ACC112 (cell line): ENCODE measurements around the gene AGO3.
"Not testable (repeated sequence)": the region's sequence is repeated elsewhere in the genome, so short reads cannot be mapped to it uniquely, and the experiment has no call there.

Source experiments
- H2AFZ ChIP-seq: fragments of 200-600 bp; sonication (generic); one replicate; pipeline ENCODE4 v1.6.0; 2017; ENCODE audit warnings: antibody characterized with exemption, low read length; ENCODE audit not compliant: unreplicated experiment
- H3K27ac ChIP-seq: fragments of 200-600 bp; sonication (generic); 2 replicates; pipeline ENCODE4 v1.5.1; 2014; ENCODE audit warnings: low read depth, mild to moderate bottlenecking, antibody characterized with exemption, low read length, moderate library complexity
- H3K27me3 ChIP-seq: fragments of 200-600 bp; sonication (generic); 2 replicates; pipeline ENCODE4 v1.6.1; 2014; ENCODE audit warnings: mild to moderate bottlenecking, antibody characterized with exemption, low read length, moderate library complexity, mixed read lengths; ENCODE audit not compliant: insufficient read depth
- H3K36me3 ChIP-seq: fragments of 200-600 bp; sonication (generic); 2 replicates; pipeline ENCODE4 v1.6.1; 2016; ENCODE audit warnings: mild to moderate bottlenecking, antibody characterized with exemption, low read length, moderate library complexity, mixed read lengths; ENCODE audit not compliant: insufficient read depth
- H3K4me1 ChIP-seq: fragments of 200-600 bp; sonication (generic); one replicate; pipeline ENCODE4 v1.6.1; 2016; ENCODE audit warnings: low read length, mixed read lengths; ENCODE audit not compliant: insufficient read depth, unreplicated experiment, control insufficient read depth
- H3K4me3 ChIP-seq: fragments of 200-600 bp; sonication (generic); 2 replicates; pipeline ENCODE4 v1.5.1; 2014; ENCODE audit warnings: mild to moderate bottlenecking, low read depth, low read length
- H3K79me2 ChIP-seq: fragments of 200-600 bp; sonication (generic); one replicate; pipeline ENCODE4 v1.6.0; 2016; ENCODE audit warnings: low read length; ENCODE audit not compliant: control insufficient read depth, unreplicated experiment, insufficient read depth

AGO3 gene

DNA sequence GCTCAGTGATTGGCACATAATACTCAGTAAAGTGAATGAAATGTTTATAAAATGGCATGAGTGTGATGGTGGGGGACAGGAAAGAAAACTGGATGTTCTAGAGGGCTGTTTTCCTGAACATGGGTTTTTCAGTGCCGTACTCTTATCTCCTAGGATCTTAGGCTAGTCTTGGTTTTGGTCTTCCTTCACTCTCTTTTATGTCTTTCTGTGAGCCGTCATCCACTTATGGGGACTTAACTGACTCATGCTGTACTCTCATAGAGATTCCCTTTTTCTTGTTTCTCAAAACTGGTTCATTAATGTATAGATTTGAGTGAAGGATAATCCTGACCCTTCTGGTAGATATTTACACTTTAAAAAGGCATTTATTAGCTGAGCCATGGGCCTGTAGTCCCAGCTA is 16.6 kb downstream of the AGO3 start:
- H3K4me1 ChIP-seq = no peaks in the 10 kb centered on the region
- H3K27me3 ChIP-seq = no peaks in the 10 kb centered on the region
- H3K36me3 ChIP-seq = no peaks in the 10 kb centered on the region
- H3K4me3 ChIP-seq = no peak overlapping the region
- peaks cover 23% of the 10 kb centered on the region for H3K79me2 ChIP-seq
- H3K27ac ChIP-seq = no peak overlapping the region
- no peak overlapping the region for H2AFZ ChIP-seq

GRCh38 chr1:35958558-35958957 is 27.7 kb downstream of the AGO3 start:
- Histone ChIP-seq H3K36me3 (no peaks in the 10 kb centered on the region), H3K79me2 (peaks cover 4% of the 10 kb centered on the region), H2AFZ (no peak overlapping the region), H3K4me3 (no peak overlapping the region), H3K27me3 (no peaks in the 10 kb centered on the region), H3K4me1 (no peaks in the 10 kb centered on the region), H3K27ac (no peak overlapping the region)

DNA sequence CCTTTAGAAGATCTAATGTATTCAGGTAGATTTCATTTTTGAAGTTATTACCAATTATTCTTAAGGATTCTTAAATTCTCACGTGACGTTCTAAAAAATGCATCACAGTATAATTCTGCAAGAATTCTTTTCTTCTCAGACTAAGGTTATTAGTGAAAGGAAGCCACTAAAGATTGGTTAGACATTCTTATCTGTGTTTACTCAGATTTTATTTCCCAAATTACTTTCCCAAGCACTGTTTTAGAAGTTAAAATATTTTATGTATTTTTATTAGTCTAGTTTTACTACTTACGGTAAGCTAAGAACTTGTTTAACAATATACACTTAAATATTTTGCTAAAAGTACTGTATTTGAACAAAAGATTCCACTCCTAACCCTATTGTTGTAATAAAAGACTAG is 28.4 kb downstream of the AGO3 start:
- Histone ChIP-seq H3K36me3 (no peaks in the 10 kb centered on the region), H3K4me1 (no peaks in the 10 kb centered on the region), H2AFZ (no peak overlapping the region), H3K27me3 (no peaks in the 10 kb centered on the region), H3K27ac (no peak overlapping the region), H3K4me3 (no peak overlapping the region), H3K79me2 (peaks cover 4% of the 10 kb centered on the region)

DNA sequence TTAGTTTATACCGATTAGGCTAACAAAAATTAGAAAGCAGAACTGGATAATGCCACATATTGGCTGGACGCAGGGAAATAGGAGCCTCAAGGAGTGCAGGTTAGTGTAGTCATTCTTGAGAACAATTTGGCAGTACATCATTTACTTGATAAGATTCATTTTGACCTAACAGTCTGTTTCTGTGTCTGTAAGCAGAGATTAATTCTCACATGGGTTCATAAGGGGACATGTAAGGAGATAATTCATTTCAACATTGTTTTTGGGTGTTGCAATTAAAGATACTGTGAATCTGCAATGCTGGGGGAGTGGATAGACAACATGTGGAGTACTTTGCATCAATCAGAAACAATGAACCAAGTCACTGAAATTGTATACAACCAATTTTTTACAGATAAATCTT is 32.0 kb downstream of the AGO3 start:
- H3K79me2 ChIP-seq = peaks cover 4% of the 10 kb centered on the region
- no peak overlapping the region for H3K27ac ChIP-seq
- H3K4me1 ChIP-seq = no peaks in the 10 kb centered on the region
- no peak overlapping the region for H2AFZ ChIP-seq
- no peaks in the 10 kb centered on the region for H3K27me3 ChIP-seq
- H3K4me3 ChIP-seq = no peak overlapping the region
- no peaks in the 10 kb centered on the region for H3K36me3 ChIP-seq

GRCh38 chr1:35964277-35964676 is 33.4 kb downstream of the AGO3 start:
- H3K4me1 ChIP-seq, H3K27me3 ChIP-seq, H3K36me3 ChIP-seq, H2AFZ ChIP-seq, H3K27ac ChIP-seq, H3K4me3 ChIP-seq, H3K79me2 ChIP-seq: not testable (repeated sequence)

DNA sequence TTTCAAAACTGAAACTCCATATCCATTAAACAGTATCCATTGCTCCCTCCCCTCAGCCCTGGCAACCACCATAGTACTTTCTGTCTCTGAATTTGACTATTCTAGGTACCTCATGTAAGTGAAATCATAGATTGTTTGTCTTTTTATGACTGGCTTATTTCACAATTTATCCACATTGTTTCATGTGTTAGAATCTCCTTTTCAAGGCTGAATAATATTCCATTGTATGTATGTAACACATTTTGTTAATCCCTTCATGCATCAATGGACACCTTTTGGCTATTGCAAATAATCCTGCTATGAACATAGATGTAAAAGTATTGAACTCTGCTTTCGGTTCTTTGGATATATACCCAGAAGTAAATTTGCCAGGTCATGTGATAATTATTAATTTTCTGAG is 37.5 kb downstream of the AGO3 start:
- H3K36me3 ChIP-seq = peaks cover 9% of the 10 kb centered on the region; the same call in 1 of the 2 replicates

DNA sequence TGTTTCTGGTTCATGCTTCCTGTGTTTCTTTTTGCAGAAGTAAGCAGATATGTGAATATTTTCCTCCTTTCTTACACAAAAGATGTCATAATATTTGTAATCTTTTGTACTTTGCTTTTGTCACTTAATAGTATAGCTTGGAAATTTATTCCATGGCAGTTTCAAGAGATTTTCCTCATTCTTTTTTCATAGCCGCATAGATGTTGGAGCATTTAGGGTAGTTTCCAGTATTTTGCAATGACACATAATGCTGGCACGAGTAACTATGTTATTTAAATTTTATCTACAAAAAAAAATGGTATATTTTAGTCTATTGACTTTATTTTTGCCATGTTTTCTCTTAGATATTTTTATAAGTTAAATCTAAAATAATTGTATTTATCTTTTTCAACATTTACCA is 40.7 kb downstream of the AGO3 start:
- H3K27me3 ChIP-seq = no peaks in the 10 kb centered on the region
- no peak overlapping the region for H2AFZ ChIP-seq
- H3K27ac ChIP-seq = 0 out of 2 replicates have a peak overlapping the region, but pooled peaks have one; percentile 2
- no peaks in the 10 kb centered on the region for H3K79me2 ChIP-seq
- H3K4me1 ChIP-seq = no peaks in the 10 kb centered on the region
- no peak overlapping the region for H3K4me3 ChIP-seq
- H3K36me3 ChIP-seq = peaks cover 21% of the 10 kb centered on the region

More for the DNA sequence above, 37.5 kb downstream of the AGO3 start:
- Histone ChIP-seq H3K4me3 (no peak overlapping the region), H3K4me1 (no peaks in the 10 kb centered on the region), H3K27ac (no peak overlapping the region), H3K79me2 (peaks cover 2% of the 10 kb centered on the region), H3K27me3 (no peaks in the 10 kb centered on the region), H2AFZ (no peak overlapping the region)

DNA sequence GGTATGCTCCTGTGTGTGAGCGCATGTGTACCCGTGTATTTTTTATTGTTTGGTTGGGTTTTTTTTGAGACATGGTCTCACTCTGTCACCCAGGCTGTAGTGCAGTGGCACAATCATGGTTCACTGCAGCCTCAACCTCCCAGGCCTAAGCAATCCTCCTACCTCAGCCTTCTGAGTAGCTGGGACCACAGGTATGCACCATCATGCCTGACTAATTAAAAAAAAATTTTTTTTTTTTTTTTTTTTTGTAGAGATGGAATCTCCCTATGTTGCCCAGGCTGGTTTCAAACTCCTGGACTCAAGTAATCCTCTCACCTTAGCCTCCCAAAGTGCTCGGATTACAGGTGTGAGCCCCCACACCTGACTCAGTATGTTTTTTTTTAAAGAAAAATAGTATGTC is 41.7 kb downstream of the AGO3 start:
- not testable (repeated sequence) for H3K79me2 ChIP-seq, H3K4me3 ChIP-seq, H3K4me1 ChIP-seq, H3K27ac ChIP-seq, H2AFZ ChIP-seq, H3K27me3 ChIP-seq
- peaks cover 21% of the 10 kb centered on the region for H3K36me3 ChIP-seq

DNA sequence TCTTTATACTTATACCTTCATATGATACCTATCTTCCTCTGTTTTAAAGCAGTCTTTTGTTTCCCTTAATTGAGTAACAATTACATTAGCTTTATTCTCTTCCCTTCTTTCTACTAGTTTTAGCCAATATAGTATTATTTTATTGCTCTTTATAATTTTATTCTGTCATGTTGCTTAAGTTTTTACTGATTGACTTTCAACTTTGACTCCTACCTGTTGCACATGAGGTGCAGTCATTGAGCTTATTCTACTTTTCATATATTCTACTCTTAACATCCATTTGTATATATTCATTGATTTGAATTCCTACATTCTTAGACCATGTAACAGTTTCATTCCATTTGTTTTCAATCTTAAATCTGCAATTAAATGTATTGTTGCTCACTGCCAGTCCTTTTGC is 49.2 kb downstream of the AGO3 start:
- Histone ChIP-seq H3K79me2 (no peaks in the 10 kb centered on the region), H2AFZ (no peak overlapping the region), H3K36me3 (peaks cover 6% of the 10 kb centered on the region; the same call in 1 of the 2 replicates), H3K4me1 (no peaks in the 10 kb centered on the region), H3K27ac (no peak overlapping the region), H3K27me3 (no peaks in the 10 kb centered on the region), H3K4me3 (no peak overlapping the region)

GRCh38 chr1:35988237-35988636 is 57.3 kb downstream of the AGO3 start:
- H3K4me3 ChIP-seq = no peak overlapping the region
- H3K36me3 ChIP-seq = no peaks in the 10 kb centered on the region
- no peak overlapping the region for H2AFZ ChIP-seq
- H3K27me3 ChIP-seq = no peaks in the 10 kb centered on the region
- no peak overlapping the region for H3K27ac ChIP-seq
- H3K79me2 ChIP-seq = no peaks in the 10 kb centered on the region
- no peaks in the 10 kb centered on the region for H3K4me1 ChIP-seq

- Histone ChIP-seq H3K4me1 (peaks cover 12% of the 10 kb centered on the region), H3K4me3 (no peak overlapping the region), H3K79me2 (no peaks in the 10 kb centered on the region), H3K27ac (no peak overlapping the region), H2AFZ (no peak overlapping the region), H3K27me3 (no peaks in the 10 kb centered on the region), H3K36me3 (peaks cover 4% of the 10 kb centered on the region)
Observed at GRCh38 chr1:36006941-36007500, 76.1 kb downstream of the AGO3 start.
